Tibial nerve (tissue), 4 donors: ENCODE results near the gene IL20. TPM values are rescaled to one million over a fixed set of nuclear protein-coding genes. Genes with fewer than 3 reads are reported as not detected.

Experiments
- DNase-seq, 2 donors: peaks; one replicate each; pipeline ENCODE4 v3.0.0-alpha.2; 2019; ENCODE audit warnings: low spot score in 2 of 2
- H3K27ac ChIP-seq, 4 donors: fragments of 200-600 bp; sonication (generic) in 3 of 4; one replicate each; pipeline ENCODE4 v1.5.1; 2017 to 2019; ENCODE audit warnings: mild to moderate bottlenecking in 1 of 4
- H3K27me3 ChIP-seq, 2 donors: fragments of 200-600 bp; sonication (generic) in 1 of 2; one replicate each; pipeline versions ENCODE4 v1.5.1 to v1.6.0; 2017 to 2019
- H3K36me3 ChIP-seq, 3 donors: fragments of 200-600 bp; sonication (generic); one replicate each; pipeline ENCODE4 v1.5.1; 2018 to 2019
- H3K4me1 ChIP-seq, 4 donors: fragments of 200-600 bp; sonication (generic) in 3 of 4; one replicate each; pipeline ENCODE4 v1.5.1; 2017 to 2019
- H3K4me3 ChIP-seq, 4 donors: fragments of 200-600 bp; sonication (generic) in 3 of 4; one replicate each; pipeline ENCODE4 v1.5.1; 2017 to 2019; ENCODE audit warnings: mild to moderate bottlenecking in 1 of 4, moderate library complexity in 1 of 4
- H3K9me3 ChIP-seq, 4 donors: fragments of 200-600 bp; sonication (generic) in 3 of 4; one replicate each; pipeline ENCODE4 v1.5.1; 2017 to 2019
- CTCF ChIP-seq, 5 experiments: fragments of 200-600 bp in 3 of 5; fragments of 450-650 bp in 2 of 5; sonication (generic) in 3 of 5; IDR thresholded peaks; one replicate each; pipeline ENCODE4 v1.5.1; 2016 to 2019; ENCODE audit warnings: antibody characterized with exemption in 5 of 5, mild to moderate bottlenecking in 3 of 5, moderate library complexity in 2 of 5
- EP300 ChIP-seq, 2 donors: sonication (generic); formaldehyde crosslinking; IDR thresholded peaks; one replicate each; pipeline ENCODE4 v1.6.1; 2017; ENCODE audit warnings: antibody characterized with exemption in 2 of 2, mild to moderate bottlenecking in 1 of 2
- POLR2A ChIP-seq, 2 donors: fragments of 450-650 bp; IDR thresholded peaks; one replicate each; pipeline ENCODE4 v1.6.1; 2017; ENCODE audit warnings: antibody characterized with exemption in 2 of 2, mild to moderate bottlenecking in 2 of 2, moderate library complexity in 2 of 2
- WGBS, 2 donors: methylation state at CpG; one replicate each; pipeline ENCODE4 v1.1.5; 2018; 5-methylcytosine and 5-hydroxymethylcytosine counted together
- total RNA-seq, 4 donors: library from RNA; depleted of rRNA; stranded (reverse); fragments of >200 nt; gene quantifications; one replicate each; pipeline ENCODE4 v1.1.0, GENCODE V29; 2016

IL20 gene
- total RNA-seq, 4 donors from 2014 or later = not detected

GRCh38 chr1:206873603-206874188, 8.3 kb downstream of the IL20 start:
- WGBS, 2 donors = 77 to 82% methylated on average over 3 of the region's 3 CpGs
- Histone ChIP-seq H3K4me3 (no peak overlapping the region), H3K36me3 (no peaks in the 10 kb centered on the region), H3K9me3 (peaks cover 0 to 19% (median 3%) of the 10 kb centered on the region in 4 donors), H3K27me3 (no peaks in the 10 kb centered on the region), H3K4me1 (no peaks in the 10 kb centered on the region), H3K27ac (no peak overlapping the region)
- no peak for DNase-seq
- TF ChIP-seq CTCF (IDR thresholded peaks at IDR 0.05) = no peak

- TF ChIP-seq EP300 (IDR thresholded peaks at IDR 0.05) = no peak
- no peak for TF ChIP-seq POLR2A (IDR thresholded peaks at IDR 0.05)
- H3K4me1 ChIP-seq = no peaks in the 10 kb centered on the region
- no peak for DNase-seq
- no peaks in the 10 kb centered on the region for H3K36me3 ChIP-seq
- 76% methylated on average over 3 of the region's 3 CpGs for WGBS, 2 donors
- H3K27ac ChIP-seq = no peak overlapping the region
- H3K4me3 ChIP-seq = no peak overlapping the region
- H3K27me3 ChIP-seq = no peaks in the 10 kb centered on the region
- peaks cover 0 to 28% (median 3%) of the 10 kb centered on the region in 4 donors for H3K9me3 ChIP-seq
Observed at GRCh38 chr1:206875752-206876377, 10.4 kb downstream of the IL20 start.

GRCh38 chr1:206878456-206878855, 13.0 kb downstream of the IL20 start:
- H3K4me1 ChIP-seq = no peaks in the 10 kb centered on the region
- no peak overlapping the region for H3K4me3 ChIP-seq
- H3K9me3 ChIP-seq = peaks cover 0 to 28% (median 3%) of the 10 kb centered on the region in 4 donors
- no peaks in the 10 kb centered on the region for H3K27me3 ChIP-seq
- H3K36me3 ChIP-seq = no peaks in the 10 kb centered on the region
- DNase-seq = no peak
- H3K27ac ChIP-seq = no peak overlapping the region
- no peak for TF ChIP-seq POLR2A (IDR thresholded peaks at IDR 0.05)
- TF ChIP-seq CTCF (IDR thresholded peaks at IDR 0.05) = no peak
- no peak for TF ChIP-seq EP300 (IDR thresholded peaks at IDR 0.05)

- TF ChIP-seq POLR2A (IDR thresholded peaks at IDR 0.05) (no peak), CTCF (IDR thresholded peaks at IDR 0.05) (no peak), EP300 (IDR thresholded peaks at IDR 0.05) (no peak)
- no peak overlapping the region for H3K27ac ChIP-seq
- DNase-seq = no peak
Observed at GRCh38 chr1:206880314-206880713, 14.9 kb downstream of the IL20 start.

GRCh38 chr1:206882555-206882954, 17.1 kb downstream of the IL20 start:
- TF ChIP-seq POLR2A (IDR thresholded peaks at IDR 0.05) = no peak
- TF ChIP-seq CTCF (IDR thresholded peaks at IDR 0.05) = no peak
- TF ChIP-seq EP300 (IDR thresholded peaks at IDR 0.05) = no peak
- H3K9me3 ChIP-seq = peaks cover 0 to 20% (median 3%) of the 10 kb centered on the region in 4 donors
- no peaks in the 10 kb centered on the region for H3K36me3 ChIP-seq
- DNase-seq = no peak
- H3K4me3 ChIP-seq = no peak overlapping the region
- 74 to 76% methylated on average over 3 of the region's 3 CpGs for WGBS, 2 donors
- no peaks in the 10 kb centered on the region for H3K27me3 ChIP-seq
- no peak overlapping the region for H3K27ac ChIP-seq
- no peaks in the 10 kb centered on the region for H3K4me1 ChIP-seq

More at GRCh38 chr1:206880314-206880713, 14.9 kb downstream of the IL20 start:
- Histone ChIP-seq H3K4me1 (no peaks in the 10 kb centered on the region), H3K4me3 (no peak overlapping the region), H3K27me3 (no peaks in the 10 kb centered on the region), H3K36me3 (no peaks in the 10 kb centered on the region), H3K9me3 (peaks cover 0 to 28% (median 3%) of the 10 kb centered on the region in 4 donors)
- WGBS, 2 donors = 67 to 79% methylated on average over 3 of the region's 3 CpGs
